ENCODE results near the gene UGT8.
A peak's percentile ranks its signal among the peaks of the same experiment; 100 is the strongest.
"Not testable (repeated sequence)": the region's sequence is repeated elsewhere in the genome, so short reads cannot be mapped to it uniquely, and the experiment has no call there.

UGT8 gene

GRCh38 chr4:114563536-114564315 lies 34.9 kb upstream of the UGT8 start:
- DNase-seq (ENCODE audit: low read depth) = peak; percentile 23
- TF ChIP-seq CTCF (conservative IDR thresholded peaks at IDR 0.05; ENCODE audit: low read depth, low read length) = no peak

GRCh38 chr4:114577386-114577785 lies 21.2 kb upstream of the UGT8 start:
- no peak overlapping the region for H3K4me3 ChIP-seq (ENCODE audit: low read depth, low read length)
- no peak for TF ChIP-seq CTCF (conservative IDR thresholded peaks at IDR 0.05; ENCODE audit: low read depth, low read length)
- no peak for DNase-seq (ENCODE audit: low read depth)

More at GRCh38 chr4:114563536-114564315, 34.9 kb upstream of the UGT8 start:
- H3K4me3 ChIP-seq (ENCODE audit: low read depth, low read length) = no peak overlapping the region

- no peak overlapping the region for H3K4me3 ChIP-seq (ENCODE audit: low read depth, low read length)
- no peak for DNase-seq (ENCODE audit: low read depth)
- TF ChIP-seq CTCF (conservative IDR thresholded peaks at IDR 0.05; ENCODE audit: low read depth, low read length) = no peak
Observed at GRCh38 chr4:114582621-114583020, 16.0 kb upstream of the UGT8 start.

- no peak for DNase-seq (ENCODE audit: low read depth)
- no peak overlapping the region for H3K4me3 ChIP-seq (ENCODE audit: low read depth, low read length)
- TF ChIP-seq CTCF (conservative IDR thresholded peaks at IDR 0.05; ENCODE audit: low read depth, low read length) = no peak
Observed at GRCh38 chr4:114588305-114588704, 10.3 kb upstream of the UGT8 start.

GRCh38 chr4:114590360-114590759 lies 8.2 kb upstream of the UGT8 start:
- DNase-seq (ENCODE audit: low read depth); H3K4me3 ChIP-seq (ENCODE audit: low read depth, low read length): not testable (repeated sequence)

GRCh38 chr4:114593526-114593925 lies 5.1 kb upstream of the UGT8 start:
- no peak for DNase-seq (ENCODE audit: low read depth)
- no peak for TF ChIP-seq CTCF (conservative IDR thresholded peaks at IDR 0.05; ENCODE audit: low read depth, low read length)
- no peak overlapping the region for H3K4me3 ChIP-seq (ENCODE audit: low read depth, low read length)

GRCh38 chr4:114595207-114595606 lies 3.4 kb upstream of the UGT8 start:
- no peak overlapping the region for H3K4me3 ChIP-seq (ENCODE audit: low read depth, low read length)
- no peak for DNase-seq (ENCODE audit: low read depth)
- TF ChIP-seq CTCF (conservative IDR thresholded peaks at IDR 0.05; ENCODE audit: low read depth, low read length) = no peak

Data from choroid plexus epithelial cell (primary cell).